Fibroblast of skin of right biceps (primary cell): ENCODE measurements around the gene HOXC11.

Experiments used
- DNase-seq: peaks from one replicate; pipeline ENCODE4 v3.0.0-alpha.2; 2013

Gene HOXC11

GRCh38 chr12:54026640-54027441 lies 53.9 kb downstream of the HOXC11 start:
- no peak for DNase-seq
